GM18517 (cell line): ENCODE data around the gene TAF9B.
A peak's percentile ranks its signal among the peaks of the same experiment; 100 is the strongest.
"Not testable (repeated sequence)": the region's sequence is repeated elsewhere in the genome, so short reads cannot be mapped to it uniquely, and the experiment has no call there.

Experiments
- ATAC-seq: cut with Tn5 transposase; IDR thresholded peaks from one replicate; pipeline ENCODE4 v1.9.1; 2021; ENCODE audit warnings: mild to moderate bottlenecking, moderate library complexity; ENCODE audit not compliant: unreplicated experiment

TAF9B gene

GRCh38 chrX:78116766-78117165 is 22.7 kb downstream of the TAF9B start:
- ATAC-seq, result no peak

- no peak for ATAC-seq
Measured at GRCh38 chrX:78116365-78116764, 23.1 kb downstream of the TAF9B start.

GRCh38 chrX:78111140-78111931 is 28.1 kb downstream of the TAF9B start:
- no peak for ATAC-seq

GRCh38 chrX:78109458-78109857 is 30.0 kb downstream of the TAF9B start:
- ATAC-seq, result no peak

GRCh38 chrX:78106651-78106986 is 32.8 kb downstream of the TAF9B start:
- no peak for ATAC-seq

GRCh38 chrX:78105944-78106650 is 33.4 kb downstream of the TAF9B start:
- no peak for ATAC-seq

- peak; percentile 31 for ATAC-seq
Measured at GRCh38 chrX:78104447-78105176, 34.8 kb downstream of the TAF9B start.

- peak; percentile 89 for ATAC-seq
Measured at GRCh38 chrX:78103623-78104446, 35.6 kb downstream of the TAF9B start, which contains the start of gene PGK1. PGK1 (plus strand) TSS chrX:78104248; CDS start chrX:78104341, 93 bp downstream.

- no peak for ATAC-seq
Measured at GRCh38 chrX:78103001-78103622, 36.3 kb downstream of the TAF9B start.

GRCh38 chrX:78102091-78102490 is 37.4 kb downstream of the TAF9B start:
- no peak for ATAC-seq

- ATAC-seq, result no peak
Measured at GRCh38 chrX:78098108-78098507, 41.3 kb downstream of the TAF9B start.

- peak; percentile 86 for ATAC-seq
Measured at GRCh38 chrX:78092296-78092695, 47.2 kb downstream of the TAF9B start.

GRCh38 chrX:78081413-78081812 is 58.0 kb downstream of the TAF9B start:
- not testable (repeated sequence) for ATAC-seq
